Colonic mucosa (tissue), 4 donors: Measurements from ENCODE around the gene GDF3. TPM values are rescaled to one million over a fixed set of nuclear protein-coding genes. Genes with fewer than 3 reads are reported as not detected.

Experiments used
- DNase-seq: peaks from one replicate; pipeline ENCODE4 v3.0.0-alpha.2; 2020
- H3K27ac ChIP-seq: fragments of 200-600 bp; one replicate; pipeline ENCODE4 v1.8.0; 2021
- H3K27me3 ChIP-seq: fragments of 200-600 bp; one replicate; pipeline ENCODE4 v1.8.0; 2021
- H3K36me3 ChIP-seq: fragments of 200-600 bp; one replicate; pipeline ENCODE4 v1.8.0; 2021
- H3K4me1 ChIP-seq: fragments of 200-600 bp; one replicate; pipeline ENCODE4 v1.8.0; 2021; ENCODE audit warnings: mild to moderate bottlenecking
- H3K4me3 ChIP-seq: fragments of 200-600 bp; one replicate; pipeline ENCODE4 v1.8.0; 2021
- H3K9ac ChIP-seq, 2 donors: one replicate each; pipeline ENCODE4 v1.7.0; 2013; ENCODE audit warnings: control low read depth in 2 of 2, low read depth in 2 of 2, low read length in 2 of 2
- H3K9me3 ChIP-seq: fragments of 200-600 bp; one replicate; pipeline ENCODE4 v1.8.0; 2021
- CTCF ChIP-seq: fragments of 200-600 bp; IDR thresholded peaks from one replicate; pipeline ENCODE4 v1.8.0; 2022; ENCODE audit warnings: antibody characterized with exemption, mild to moderate bottlenecking
- intact Hi-C: fragments of 100-400 bp; cut with DNase I; formaldehyde crosslinking; loops from one replicate; pipeline ENCODE4 v1.14.1; 2022
- total RNA-seq, 2 donors: library from RNA; stranded (reverse); fragmentation: NEBNext Ultra II Directional in 1 of 2; extraction: Animal tissue kit (Norgen Biotek cat#: 25700) in 1 of 2; gene quantifications; one replicate each; pipeline ENCODE4 v1.2.1, GENCODE V29; 2021
- donor health status: healthy.
- donor health status: DM: no; HTN: no; CAD: no.
- donor health status: DM: no; HTN: no; CAD: no.

The GDF3 gene
- total RNA-seq, 2 donors from 2014 or later: not detected

GRCh38 chr12:7666595-7666994 is 29.0 kb downstream of the GDF3 start:
- Histone ChIP-seq H3K4me1 (no peaks in the 10 kb centered on the region), H3K27me3 (no peaks in the 10 kb centered on the region), H3K27ac (peak overlapping the region; percentile 24), H3K36me3 (no peaks in the 10 kb centered on the region), H3K9ac (no peak overlapping the region), H3K4me3 (no peak overlapping the region), H3K9me3 (no peaks in the 10 kb centered on the region)
- no peak for TF ChIP-seq CTCF
- intact Hi-C loops: no loop called here
- peak; percentile 22 for DNase-seq

- H3K9me3 ChIP-seq: no peaks in the 10 kb centered on the region
- intact Hi-C loops: no loop called here
- no peak overlapping the region for H3K27ac ChIP-seq
- TF ChIP-seq CTCF: no peak
- no peak overlapping the region for H3K4me3 ChIP-seq
- H3K36me3 ChIP-seq: no peaks in the 10 kb centered on the region
- H3K4me1 ChIP-seq: no peaks in the 10 kb centered on the region
- no peaks in the 10 kb centered on the region for H3K27me3 ChIP-seq
- no peak for DNase-seq
- no peak overlapping the region for H3K9ac ChIP-seq
These were observed 33.8 kb downstream of the GDF3 start for GRCh38 chr12:7661741-7662140.

- Histone ChIP-seq H3K9ac (no peak overlapping the region), H3K4me1 (no peaks in the 10 kb centered on the region), H3K27ac (no peak overlapping the region), H3K9me3 (no peaks in the 10 kb centered on the region), H3K36me3 (no peaks in the 10 kb centered on the region), H3K27me3 (no peaks in the 10 kb centered on the region), H3K4me3 (no peak overlapping the region)
- intact Hi-C loops: no loop called here
- DNase-seq: no peak
- TF ChIP-seq CTCF: no peak
These were observed 39.5 kb downstream of the GDF3 start for GRCh38 chr12:7656121-7656520.

GRCh38 chr12:7650091-7650490 is 45.5 kb downstream of the GDF3 start:
- H3K9ac ChIP-seq: no peak overlapping the region
- no peaks in the 10 kb centered on the region for H3K4me1 ChIP-seq
- TF ChIP-seq CTCF: no peak
- no peaks in the 10 kb centered on the region for H3K9me3 ChIP-seq
- intact Hi-C loops: no loop called here
- no peaks in the 10 kb centered on the region for H3K36me3 ChIP-seq
- DNase-seq: no peak
- H3K27me3 ChIP-seq: no peaks in the 10 kb centered on the region
- no peak overlapping the region for H3K4me3 ChIP-seq
- H3K27ac ChIP-seq: no peak overlapping the region

- Histone ChIP-seq H3K27ac (no peak overlapping the region), H3K9ac (no peak overlapping the region), H3K27me3 (no peaks in the 10 kb centered on the region), H3K9me3 (no peaks in the 10 kb centered on the region), H3K36me3 (no peaks in the 10 kb centered on the region), H3K4me1 (no peaks in the 10 kb centered on the region), H3K4me3 (no peak overlapping the region)
- no peak for DNase-seq
- intact Hi-C loops: no loop called here
- TF ChIP-seq CTCF: no peak
These were observed 48.5 kb downstream of the GDF3 start for GRCh38 chr12:7647071-7647470.

GRCh38 chr12:7646178-7646475 is 49.4 kb downstream of the GDF3 start:
- no peak overlapping the region for H3K4me3 ChIP-seq
- no peak overlapping the region for H3K27ac ChIP-seq
- H3K4me1 ChIP-seq: no peaks in the 10 kb centered on the region
- no peak for DNase-seq
- no peaks in the 10 kb centered on the region for H3K9me3 ChIP-seq
- H3K36me3 ChIP-seq: no peaks in the 10 kb centered on the region
- H3K9ac ChIP-seq: no peak overlapping the region
- intact Hi-C loops: no loop called here
- H3K27me3 ChIP-seq: no peaks in the 10 kb centered on the region
- no peak for TF ChIP-seq CTCF
